HepG2 (cell line): ENCODE data around the gene ACSL6. TPM values are rescaled to one million over a fixed set of nuclear protein-coding genes. Genes with fewer than 3 reads are reported as not detected.

Source experiments
- CENPX ChIP-seq: sonication (generic); formaldehyde crosslinking; IDR thresholded peaks from 2 replicates; pipeline ENCODE4 v1.9.0; 2021; ENCODE audit warnings: mild to moderate bottlenecking, missing genetic modification reagents, moderate library complexity
- CHD4 ChIP-seq: fragments of 200-600 bp; sonication (generic); IDR thresholded peaks from 2 replicates; pipeline ENCODE4 v1.7.0; 2017; ENCODE audit warnings: mild to moderate bottlenecking, low read length, borderline replicate concordance
- ELF1 ChIP-seq: sonication (generic); formaldehyde crosslinking; IDR thresholded peaks from 2 replicates; pipeline ENCODE4 v1.4.0; 2020; ENCODE audit warnings: missing genetic modification reagents
- GTF3A ChIP-seq: sonication (generic); formaldehyde crosslinking; conservative IDR thresholded peaks from 2 replicates; pipeline ENCODE4 v1.4.0; 2020; ENCODE audit warnings: mild to moderate bottlenecking, missing genetic modification reagents
- HNRNPLL ChIP-seq: fragments of 200-400 bp; formaldehyde crosslinking; IDR thresholded peaks from 2 replicates; pipeline ENCODE4 v1.6.1; 2017; ENCODE audit warnings: mild to moderate bottlenecking, low read depth, low read length; ENCODE audit not compliant: poor library complexity, severe bottlenecking
- JDP2 ChIP-seq: sonication (generic); formaldehyde crosslinking; IDR thresholded peaks from 2 replicates; pipeline ENCODE4 v1.8.1; 2022; ENCODE audit warnings: missing genetic modification reagents, borderline replicate concordance
- SCMH1 ChIP-seq: sonication (generic); formaldehyde crosslinking; IDR thresholded peaks from 2 replicates; pipeline ENCODE4 v1.9.0; 2021; ENCODE audit warnings: missing genetic modification reagents, mild to moderate bottlenecking, borderline replicate concordance
- SUZ12 ChIP-seq: fragments of 150-350 bp; IDR thresholded peaks from 2 replicates; pipeline ENCODE4 v1.6.1; 2014; ENCODE audit warnings: low read depth, low read length
- TCF7L2 ChIP-seq: IDR thresholded peaks from 2 replicates; pipeline ENCODE4 v1.6.1; 2011; ENCODE audit warnings: mild to moderate bottlenecking, low read depth, low read length, moderate library complexity
- ZNF501 ChIP-seq: sonication (generic); formaldehyde crosslinking; IDR thresholded peaks from 2 replicates; pipeline ENCODE4 v1.5.1; 2020; ENCODE audit warnings: mild to moderate bottlenecking, moderate library complexity, missing genetic modification reagents
- ZNF768 ChIP-seq: sonication (generic); formaldehyde crosslinking; IDR thresholded peaks from 2 replicates; pipeline ENCODE4 v1.4.0; 2020; ENCODE audit warnings: missing genetic modification reagents
- polyA plus RNA-seq, 8 experiments: library from polyadenylated mRNA; depleted of rRNA in 3 of 8; stranded (reverse) in 7 of 8; unstranded in 1 of 8; fragments of >200 nt; fragmentation: Illumina TruSeq in 4 of 8; extraction: Trizol in 4 of 8; gene quantifications; 2 replicates each; pipeline versions ENCODE4 v1.2.1 to v1.2.3, GENCODE V29; 2011 to 2016; ENCODE audit warnings: low read depth in 4 of 8, missing spikeins in 1 of 8, mixed read lengths in 1 of 8; ENCODE audit not compliant: insufficient read depth in 1 of 8
- total RNA-seq, 5 experiments: library from RNA; depleted of rRNA; stranded (reverse); fragments of >200 nt; fragmentation: Illumina TruSeq; extraction: Trizol; gene quantifications; 2 replicates each; pipeline ENCODE4 v1.2.3, GENCODE V29; 2016; ENCODE audit warnings: low read depth in 1 of 5
- TF ChIP-seq, protein P1 (sequence below): sonication (generic); formaldehyde crosslinking; IDR thresholded peaks from 2 replicates; pipeline ENCODE4 v1.5.0; 2020; ENCODE audit warnings: missing genetic modification reagents
- TF ChIP-seq, protein P2 (sequence below): sonication (generic); formaldehyde crosslinking; IDR thresholded peaks from 2 replicates; pipeline ENCODE4 v1.4.0; 2020; ENCODE audit warnings: missing genetic modification reagents, borderline replicate concordance
- TF ChIP-seq, protein P3 (sequence below): IDR thresholded peaks from 2 replicates; pipeline ENCODE4 v1.6.1; 2016; ENCODE audit warnings: missing compliant biosample characterization, missing genetic modification reagents, borderline replicate concordance
- TF ChIP-seq, protein P4 (sequence below): sonication (generic); formaldehyde crosslinking; IDR thresholded peaks from 2 replicates; pipeline ENCODE4 v1.5.0; 2020; ENCODE audit warnings: missing genetic modification reagents, mild to moderate bottlenecking, borderline replicate concordance
- TF ChIP-seq, protein P5 (sequence below): sonication (generic); formaldehyde crosslinking; IDR thresholded peaks from 2 replicates; pipeline ENCODE4 v1.8.1; 2023; ENCODE audit warnings: mild to moderate bottlenecking, missing genetic modification reagents
- TF ChIP-seq, protein P6 (sequence below): sonication (generic); formaldehyde crosslinking; IDR thresholded peaks from 2 replicates; pipeline ENCODE4 v1.8.0; 2022; ENCODE audit warnings: mild to moderate bottlenecking, missing genetic modification reagents

ACSL6 gene
- total and polyA plus RNA-seq, 2 of the 13 experiments (the other 11 are each of a cell fraction or from before 2014, with no cell fraction given), result 3.7 to 3.8 TPM

DNA sequence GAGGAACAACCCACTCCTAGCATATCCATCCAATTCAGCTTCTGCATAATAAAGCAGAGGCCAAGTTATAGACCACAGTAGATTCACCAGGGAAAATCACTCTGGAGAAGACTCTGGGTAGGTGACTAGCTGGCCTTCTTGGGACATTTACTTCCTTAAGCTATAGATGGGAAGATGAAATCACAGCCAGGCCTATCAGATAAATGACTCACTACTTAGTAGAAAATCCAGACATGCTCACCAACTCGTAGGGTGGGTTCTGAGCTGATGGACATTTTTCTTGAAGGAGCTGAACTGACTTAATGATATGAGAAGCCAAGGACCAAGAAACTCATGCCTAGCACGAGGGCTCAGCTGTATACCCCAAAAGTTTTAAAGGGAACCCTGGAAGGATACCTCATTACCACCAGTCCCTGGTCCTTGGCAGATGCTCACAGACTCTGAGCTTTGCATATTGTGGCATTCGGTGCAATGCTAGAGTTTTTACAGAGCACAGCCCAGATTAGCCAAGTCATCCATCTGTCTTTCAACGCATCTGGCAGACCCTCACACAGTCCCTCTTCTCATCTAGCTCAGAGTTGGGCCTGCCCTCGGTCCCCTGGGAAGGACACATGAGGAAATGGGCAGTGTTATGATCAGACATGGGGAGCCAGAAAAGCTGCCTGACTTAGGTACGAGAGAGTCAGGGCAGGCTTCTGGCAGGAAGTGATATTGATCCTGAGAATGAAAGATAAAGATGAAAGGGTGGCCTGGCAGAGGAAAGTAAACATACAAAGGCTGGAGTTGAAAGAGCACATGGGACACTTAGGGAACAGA, 15.0 kb downstream of the ACSL6 start (continued):
- TF ChIP-seq, protein P1, sequence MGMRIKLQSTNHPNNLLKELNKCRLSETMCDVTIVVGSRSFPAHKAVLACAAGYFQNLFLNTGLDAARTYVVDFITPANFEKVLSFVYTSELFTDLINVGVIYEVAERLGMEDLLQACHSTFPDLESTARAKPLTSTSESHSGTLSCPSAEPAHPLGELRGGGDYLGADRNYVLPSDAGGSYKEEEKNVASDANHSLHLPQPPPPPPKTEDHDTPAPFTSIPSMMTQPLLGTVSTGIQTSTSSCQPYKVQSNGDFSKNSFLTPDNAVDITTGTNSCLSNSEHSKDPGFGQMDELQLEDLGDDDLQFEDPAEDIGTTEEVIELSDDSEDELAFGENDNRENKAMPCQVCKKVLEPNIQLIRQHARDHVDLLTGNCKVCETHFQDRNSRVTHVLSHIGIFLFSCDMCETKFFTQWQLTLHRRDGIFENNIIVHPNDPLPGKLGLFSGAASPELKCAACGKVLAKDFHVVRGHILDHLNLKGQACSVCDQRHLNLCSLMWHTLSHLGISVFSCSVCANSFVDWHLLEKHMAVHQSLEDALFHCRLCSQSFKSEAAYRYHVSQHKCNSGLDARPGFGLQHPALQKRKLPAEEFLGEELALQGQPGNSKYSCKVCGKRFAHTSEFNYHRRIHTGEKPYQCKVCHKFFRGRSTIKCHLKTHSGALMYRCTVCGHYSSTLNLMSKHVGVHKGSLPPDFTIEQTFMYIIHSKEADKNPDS (CRISPR knock-in tag), result no peak; the same call in 1 of the 2 replicates
- TF ChIP-seq SUZ12 (no peak), CENPX (no peak), SCMH1 (no peak), GTF3A (CRISPR knock-in tag) (0 out of 2 replicates have a peak, but pooled peaks have one; percentile 61), TCF7L2 (peak; percentile 95), ZNF768 (CRISPR knock-in tag) (no peak), ZNF501 (CRISPR knock-in tag) (0 out of 2 replicates have a peak, but pooled peaks have one; percentile 50), CHD4 (no peak), ELF1 (peak; percentile 74), JDP2 (CRISPR knock-in tag) (no peak), HNRNPLL (no peak)
- TF ChIP-seq, protein P2, sequence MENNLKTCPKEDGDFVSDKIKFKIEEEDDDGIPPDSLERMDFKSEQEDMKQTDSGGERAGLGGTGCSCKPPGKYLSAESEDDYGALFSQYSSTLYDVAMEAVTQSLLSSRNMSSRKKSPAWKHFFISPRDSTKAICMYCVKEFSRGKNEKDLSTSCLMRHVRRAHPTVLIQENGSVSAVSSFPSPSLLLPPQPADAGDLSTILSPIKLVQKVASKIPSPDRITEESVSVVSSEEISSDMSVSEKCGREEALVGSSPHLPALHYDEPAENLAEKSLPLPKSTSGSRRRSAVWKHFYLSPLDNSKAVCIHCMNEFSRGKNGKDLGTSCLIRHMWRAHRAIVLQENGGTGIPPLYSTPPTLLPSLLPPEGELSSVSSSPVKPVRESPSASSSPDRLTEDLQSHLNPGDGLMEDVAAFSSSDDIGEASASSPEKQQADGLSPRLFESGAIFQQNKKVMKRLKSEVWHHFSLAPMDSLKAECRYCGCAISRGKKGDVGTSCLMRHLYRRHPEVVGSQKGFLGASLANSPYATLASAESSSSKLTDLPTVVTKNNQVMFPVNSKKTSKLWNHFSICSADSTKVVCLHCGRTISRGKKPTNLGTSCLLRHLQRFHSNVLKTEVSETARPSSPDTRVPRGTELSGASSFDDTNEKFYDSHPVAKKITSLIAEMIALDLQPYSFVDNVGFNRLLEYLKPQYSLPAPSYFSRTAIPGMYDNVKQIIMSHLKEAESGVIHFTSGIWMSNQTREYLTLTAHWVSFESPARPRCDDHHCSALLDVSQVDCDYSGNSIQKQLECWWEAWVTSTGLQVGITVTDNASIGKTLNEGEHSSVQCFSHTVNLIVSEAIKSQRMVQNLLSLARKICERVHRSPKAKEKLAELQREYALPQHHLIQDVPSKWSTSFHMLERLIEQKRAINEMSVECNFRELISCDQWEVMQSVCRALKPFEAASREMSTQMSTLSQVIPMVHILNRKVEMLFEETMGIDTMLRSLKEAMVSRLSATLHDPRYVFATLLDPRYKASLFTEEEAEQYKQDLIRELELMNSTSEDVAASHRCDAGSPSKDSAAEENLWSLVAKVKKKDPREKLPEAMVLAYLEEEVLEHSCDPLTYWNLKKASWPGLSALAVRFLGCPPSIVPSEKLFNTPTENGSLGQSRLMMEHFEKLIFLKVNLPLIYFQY (CRISPR knock-in tag), result peak; percentile 79; the same call in 1 of the 2 replicates
- TF ChIP-seq, protein P3, sequence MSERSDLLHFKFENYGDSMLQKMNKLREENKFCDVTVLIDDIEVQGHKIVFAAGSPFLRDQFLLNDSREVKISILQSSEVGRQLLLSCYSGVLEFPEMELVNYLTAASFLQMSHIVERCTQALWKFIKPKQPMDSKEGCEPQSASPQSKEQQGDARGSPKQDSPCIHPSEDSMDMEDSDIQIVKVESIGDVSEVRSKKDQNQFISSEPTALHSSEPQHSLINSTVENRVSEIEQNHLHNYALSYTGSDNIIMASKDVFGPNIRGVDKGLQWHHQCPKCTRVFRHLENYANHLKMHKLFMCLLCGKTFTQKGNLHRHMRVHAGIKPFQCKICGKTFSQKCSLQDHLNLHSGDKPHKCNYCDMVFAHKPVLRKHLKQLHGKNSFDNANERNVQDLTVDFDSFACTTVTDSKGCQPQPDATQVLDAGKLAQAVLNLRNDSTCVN (CRISPR knock-in tag), result peak; percentile 46; the same call in 1 of the 2 replicates
- TF ChIP-seq, protein P4, sequence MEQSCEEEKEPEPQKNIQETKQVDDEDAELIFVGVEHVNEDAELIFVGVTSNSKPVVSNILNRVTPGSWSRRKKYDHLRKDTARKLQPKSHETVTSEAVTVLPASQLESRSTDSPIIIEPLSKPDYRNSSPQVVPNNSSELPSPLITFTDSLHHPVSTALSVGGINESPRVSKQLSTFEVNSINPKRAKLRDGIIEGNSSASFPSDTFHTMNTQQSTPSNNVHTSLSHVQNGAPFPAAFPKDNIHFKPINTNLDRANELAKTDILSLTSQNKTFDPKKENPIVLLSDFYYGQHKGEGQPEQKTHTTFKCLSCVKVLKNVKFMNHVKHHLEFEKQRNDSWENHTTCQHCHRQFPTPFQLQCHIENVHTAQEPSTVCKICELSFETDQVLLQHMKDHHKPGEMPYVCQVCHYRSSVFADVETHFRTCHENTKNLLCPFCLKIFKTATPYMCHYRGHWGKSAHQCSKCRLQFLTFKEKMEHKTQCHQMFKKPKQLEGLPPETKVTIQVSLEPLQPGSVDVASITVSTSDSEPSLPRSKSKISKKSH (CRISPR knock-in tag), result no peak
- TF ChIP-seq, protein P5, sequence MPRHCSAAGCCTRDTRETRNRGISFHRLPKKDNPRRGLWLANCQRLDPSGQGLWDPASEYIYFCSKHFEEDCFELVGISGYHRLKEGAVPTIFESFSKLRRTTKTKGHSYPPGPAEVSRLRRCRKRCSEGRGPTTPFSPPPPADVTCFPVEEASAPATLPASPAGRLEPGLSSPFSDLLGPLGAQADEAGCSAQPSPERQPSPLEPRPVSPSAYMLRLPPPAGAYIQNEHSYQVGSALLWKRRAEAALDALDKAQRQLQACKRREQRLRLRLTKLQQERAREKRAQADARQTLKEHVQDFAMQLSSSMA (CRISPR knock-in tag), result no peak
- TF ChIP-seq, protein P6, sequence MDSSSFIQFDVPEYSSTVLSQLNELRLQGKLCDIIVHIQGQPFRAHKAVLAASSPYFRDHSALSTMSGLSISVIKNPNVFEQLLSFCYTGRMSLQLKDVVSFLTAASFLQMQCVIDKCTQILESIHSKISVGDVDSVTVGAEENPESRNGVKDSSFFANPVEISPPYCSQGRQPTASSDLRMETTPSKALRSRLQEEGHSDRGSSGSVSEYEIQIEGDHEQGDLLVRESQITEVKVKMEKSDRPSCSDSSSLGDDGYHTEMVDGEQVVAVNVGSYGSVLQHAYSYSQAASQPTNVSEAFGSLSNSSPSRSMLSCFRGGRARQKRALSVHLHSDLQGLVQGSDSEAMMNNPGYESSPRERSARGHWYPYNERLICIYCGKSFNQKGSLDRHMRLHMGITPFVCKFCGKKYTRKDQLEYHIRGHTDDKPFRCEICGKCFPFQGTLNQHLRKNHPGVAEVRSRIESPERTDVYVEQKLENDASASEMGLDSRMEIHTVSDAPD, result peak; percentile 85
